Esophagus squamous epithelium (tissue), 5 donors: ENCODE measurements around the gene FSTL4. TPM values are rescaled to one million over a fixed set of nuclear protein-coding genes. Genes with fewer than 3 reads are reported as not detected.

Experiments
- DNase-seq: peaks from one replicate; lab custom pipeline; 2025; lab: John Stamatoyannopoulos, UW
- H3K27ac ChIP-seq, 4 donors: fragments of 200-600 bp; sonication (generic); one replicate each; pipeline ENCODE4 v1.5.1; 2016 to 2019; ENCODE audit warnings: mild to moderate bottlenecking in 1 of 4
- H3K27me3 ChIP-seq, 4 donors: fragments of 200-600 bp; sonication (generic); 1 replicate in 3 of 4; 2 replicates in 1 of 4; pipeline versions ENCODE4 v1.5.1 to v1.6.0; 2017 to 2021; ENCODE audit warnings: antibody characterized with exemption in 1 of 4
- H3K36me3 ChIP-seq, 3 donors: fragments of 200-600 bp; sonication (generic); one replicate each; pipeline ENCODE4 v1.5.1; 2016 to 2019
- H3K4me1 ChIP-seq, 3 donors: fragments of 200-600 bp; sonication (generic); one replicate each; pipeline ENCODE4 v1.5.1; 2017 to 2019
- H3K4me3 ChIP-seq, 4 donors: fragments of 200-600 bp; sonication (generic); 1 replicate in 3 of 4; 2 replicates in 1 of 4; pipeline ENCODE4 v1.5.1; 2016 to 2019; ENCODE audit warnings: mild to moderate bottlenecking in 2 of 4, moderate library complexity in 1 of 4
- H3K9me3 ChIP-seq, 3 donors: fragments of 200-600 bp; sonication (generic); one replicate each; pipeline ENCODE4 v1.5.1; 2016 to 2019
- CTCF ChIP-seq, 6 experiments: fragments of 450-650 bp in 4 of 6; fragments of 200-600 bp in 2 of 6; sonication (generic) in 2 of 6; IDR thresholded peaks; one replicate each; pipeline ENCODE4 v1.5.1; 2016 to 2019; ENCODE audit warnings: antibody characterized with exemption in 6 of 6, mild to moderate bottlenecking in 4 of 6, moderate library complexity in 4 of 6
- POLR2A ChIP-seq, 4 donors: fragments of 450-650 bp; IDR thresholded peaks; one replicate each; pipeline ENCODE4 v1.6.1; 2017; ENCODE audit warnings: antibody characterized with exemption in 4 of 4, mild to moderate bottlenecking in 4 of 4, moderate library complexity in 3 of 4
- WGBS, 2 donors: methylation state at CpG; one replicate each; pipeline ENCODE4 v1.1.5; 2018; 5-methylcytosine and 5-hydroxymethylcytosine counted together
- intact Hi-C: fragments of 100-400 bp; cut with DNase I; formaldehyde crosslinking; loops from one replicate; pipeline ENCODE4 v1.15.0; 2022
- total RNA-seq, 4 donors: library from RNA; depleted of rRNA; stranded (reverse); fragments of >200 nt; gene quantifications; one replicate each; pipeline ENCODE4 v1.1.0, GENCODE V29; 2016
- donor health status: DM: yes; HTN: yes; CAD: no.

The FSTL4 gene
- total RNA-seq, 4 donors from 2014 or later, result 0.53 to 4.1 (median 1.4) TPM

GRCh38 chr5:133225671-133226152 is 386.6 kb downstream of the FSTL4 start:
- no peak for DNase-seq
- intact Hi-C loops, result no loop called here
- 52 to 73% methylated on average over 4 to 6 of the region's 7 CpGs for WGBS, 2 donors
- no peaks in the 10 kb centered on the region for H3K9me3 ChIP-seq
- no peaks in the 10 kb centered on the region for H3K36me3 ChIP-seq
- H3K27me3 ChIP-seq, result no peaks in the 10 kb centered on the region
- no peak overlapping the region for H3K4me3 ChIP-seq
- H3K4me1 ChIP-seq, result peaks cover 0 to 45% (median 0%) of the 10 kb centered on the region in 3 donors
- no peak overlapping the region for H3K27ac ChIP-seq
- TF ChIP-seq CTCF (IDR thresholded peaks at IDR 0.05) (no peak), POLR2A (IDR thresholded peaks at IDR 0.05) (no peak)

- DNase-seq, result no peak
- H3K4me3 ChIP-seq, result no peak overlapping the region
- H3K9me3 ChIP-seq, result no peaks in the 10 kb centered on the region
- 72 to 74% methylated on average over 6 to 7 of the region's 8 CpGs for WGBS, 2 donors
- H3K4me1 ChIP-seq, result peaks cover 0 to 25% (median 0%) of the 10 kb centered on the region in 3 donors
- no peak for TF ChIP-seq CTCF (IDR thresholded peaks at IDR 0.05)
- no peak for TF ChIP-seq POLR2A (IDR thresholded peaks at IDR 0.05)
- no peaks in the 10 kb centered on the region for H3K36me3 ChIP-seq
- no peaks in the 10 kb centered on the region for H3K27me3 ChIP-seq
- intact Hi-C loops, result no loop called here
- no peak overlapping the region for H3K27ac ChIP-seq
These were observed 389.4 kb downstream of the FSTL4 start for GRCh38 chr5:133222979-133223378.

- no peak for TF ChIP-seq CTCF (IDR thresholded peaks at IDR 0.05)
- TF ChIP-seq POLR2A (IDR thresholded peaks at IDR 0.05), result no peak
- Histone ChIP-seq H3K4me3 (no peak overlapping the region), H3K27ac (no peak overlapping the region), H3K4me1 (peaks cover 0 to 21% (median 0%) of the 10 kb centered on the region in 3 donors), H3K27me3 (no peaks in the 10 kb centered on the region), H3K36me3 (no peaks in the 10 kb centered on the region), H3K9me3 (no peaks in the 10 kb centered on the region)
- WGBS, 2 donors, result 53 to 73% methylated on average over 4 of the region's 4 CpGs
- intact Hi-C loops, result no loop called here
- no peak for DNase-seq
These were observed 389.8 kb downstream of the FSTL4 start for GRCh38 chr5:133222521-133222920.

GRCh38 chr5:133222040-133222439 is 390.3 kb downstream of the FSTL4 start:
- H3K36me3 ChIP-seq, result no peaks in the 10 kb centered on the region
- TF ChIP-seq CTCF (IDR thresholded peaks at IDR 0.05), result no peak
- TF ChIP-seq POLR2A (IDR thresholded peaks at IDR 0.05), result no peak
- H3K4me3 ChIP-seq, result no peak overlapping the region
- intact Hi-C loops, result no loop called here
- peaks cover 0 to 16% (median 0%) of the 10 kb centered on the region in 3 donors for H3K4me1 ChIP-seq
- H3K9me3 ChIP-seq, result no peaks in the 10 kb centered on the region
- H3K27me3 ChIP-seq, result no peaks in the 10 kb centered on the region
- H3K27ac ChIP-seq, result no peak overlapping the region
- DNase-seq, result no peak
- 83 to 94% methylated on average over 5 to 6 of the region's 6 CpGs for WGBS, 2 donors

- 55 to 89% methylated on average over 8 to 9 of the region's 12 CpGs for WGBS, 2 donors
- no peaks in the 10 kb centered on the region for H3K9me3 ChIP-seq
- H3K27me3 ChIP-seq, result no peaks in the 10 kb centered on the region
- TF ChIP-seq CTCF (IDR thresholded peaks at IDR 0.05), result no peak
- no peak for TF ChIP-seq POLR2A (IDR thresholded peaks at IDR 0.05)
- peaks cover 0 to 8% (median 0%) of the 10 kb centered on the region in 3 donors for H3K4me1 ChIP-seq
- intact Hi-C loops, result no loop called here
- no peak overlapping the region for H3K27ac ChIP-seq
- H3K36me3 ChIP-seq, result no peaks in the 10 kb centered on the region
- DNase-seq, result no peak
- no peak overlapping the region for H3K4me3 ChIP-seq
These were observed 391.3 kb downstream of the FSTL4 start for GRCh38 chr5:133220851-133221674.
